IPS-NIHi11 (cell line): ENCODE measurements around the gene TMEM123.
"Not testable (repeated sequence)": the region's sequence is repeated elsewhere in the genome, so short reads cannot be mapped to it uniquely, and the experiment has no call there.

Experiments used
- DNase-seq: peaks from one replicate; pipeline ENCODE4 v3.0.0; 2012; ENCODE audit warnings: mixed read lengths, low spot score

Gene TMEM123

DNA sequence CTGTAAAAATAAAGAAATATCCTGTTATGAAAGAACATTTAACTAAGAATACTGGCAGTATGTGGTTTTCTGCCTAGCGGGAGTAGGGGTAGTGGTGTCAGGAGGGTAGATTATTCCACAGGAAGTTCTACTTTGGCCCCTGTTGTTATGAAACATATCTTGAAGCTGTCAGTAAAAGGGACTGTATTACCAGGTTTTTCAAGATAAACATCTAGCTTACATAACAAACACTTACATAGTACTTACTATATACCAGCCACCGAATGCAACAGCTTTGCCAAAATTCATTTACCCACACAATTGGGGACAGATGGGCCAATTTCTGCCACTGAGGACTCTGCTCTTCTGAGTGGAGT, 3.7 kb downstream of the TMEM123 start:
- no peak for DNase-seq

GRCh38 chr11:102447941-102448868, 4.4 kb downstream of the TMEM123 start:
- no peak for DNase-seq

DNA sequence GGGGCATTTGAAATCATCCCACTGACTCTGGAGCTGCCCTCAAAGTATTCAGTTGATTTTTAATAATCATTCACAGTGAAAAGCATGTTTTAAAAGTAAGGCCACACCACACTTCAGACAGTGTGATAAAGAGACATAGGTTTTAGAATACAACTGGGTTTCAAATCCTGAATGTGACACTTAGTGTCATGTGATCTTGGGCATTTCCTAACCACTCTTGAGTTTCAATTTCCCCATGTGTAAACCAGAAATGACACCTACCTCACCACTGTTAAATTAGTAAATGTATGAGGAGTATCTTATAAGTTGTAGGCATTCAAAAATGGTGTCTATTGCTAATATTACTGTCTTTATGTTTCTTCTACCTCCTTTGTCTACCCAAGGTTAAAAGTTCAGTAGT, 5.4 kb downstream of the TMEM123 start:
- no peak for DNase-seq

- no peak for DNase-seq
These were observed 6.0 kb downstream of the TMEM123 start for GRCh38 chr11:102446606-102447005.

DNA sequence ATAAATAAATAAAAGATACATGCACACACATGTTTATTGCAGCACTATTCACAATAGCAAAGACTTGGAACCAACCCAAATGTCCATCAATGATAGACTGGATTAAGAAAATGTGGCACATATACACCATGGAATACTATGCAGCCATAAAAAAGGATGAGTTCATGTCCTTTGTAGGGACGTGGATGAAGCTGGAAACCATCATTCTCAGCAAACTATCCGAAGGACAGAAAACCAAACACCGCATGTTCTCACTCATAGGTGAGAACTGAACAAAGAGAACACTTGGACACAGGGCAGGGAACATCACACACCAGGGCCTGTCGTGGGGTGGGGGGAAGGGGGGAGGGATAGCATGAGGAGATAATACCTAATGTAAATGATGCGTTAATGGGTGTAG, 7.9 kb downstream of the TMEM123 start:
- DNase-seq = not testable (repeated sequence)

GRCh38 chr11:102444142-102444541, 8.4 kb downstream of the TMEM123 start:
- DNase-seq = not testable (repeated sequence)

GRCh38 chr11:102439063-102439363, 13.6 kb downstream of the TMEM123 start:
- not testable (repeated sequence) for DNase-seq

DNA sequence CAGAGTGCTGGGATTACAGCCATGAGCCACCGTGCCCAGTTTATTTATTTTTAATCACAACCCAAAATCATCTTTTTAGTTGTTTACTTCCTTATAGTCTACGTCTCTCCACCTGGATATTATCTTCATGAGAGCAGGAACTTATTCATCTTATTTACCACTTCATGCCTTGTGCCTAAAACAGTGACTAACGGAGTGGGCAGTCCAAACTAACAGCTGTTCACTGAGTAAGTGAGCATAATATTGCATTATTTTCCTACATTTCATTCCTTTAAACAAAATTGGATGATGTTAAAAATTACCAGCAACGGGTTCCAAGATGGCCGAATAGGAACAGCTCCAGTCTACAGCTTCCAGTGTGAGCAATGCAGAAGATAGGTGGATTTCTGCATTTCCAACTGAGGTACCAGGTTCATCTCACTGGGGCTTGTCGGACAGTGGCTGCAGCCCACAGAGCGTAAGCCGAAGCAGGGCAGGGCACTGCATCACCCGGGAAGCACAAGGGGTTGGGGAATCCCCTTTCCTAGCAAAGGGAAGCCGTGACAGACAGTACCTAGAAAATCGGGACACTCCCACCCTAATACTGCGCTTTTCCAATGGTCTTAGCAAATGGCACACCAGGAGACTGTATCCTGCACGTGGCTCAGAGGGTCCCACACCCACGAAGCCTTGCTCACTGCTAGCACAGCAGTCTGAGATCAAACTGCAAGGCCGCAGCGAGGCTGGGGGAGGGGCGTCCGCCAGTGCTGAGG, 14.1 kb downstream of the TMEM123 start:
- no peak for DNase-seq

DNA sequence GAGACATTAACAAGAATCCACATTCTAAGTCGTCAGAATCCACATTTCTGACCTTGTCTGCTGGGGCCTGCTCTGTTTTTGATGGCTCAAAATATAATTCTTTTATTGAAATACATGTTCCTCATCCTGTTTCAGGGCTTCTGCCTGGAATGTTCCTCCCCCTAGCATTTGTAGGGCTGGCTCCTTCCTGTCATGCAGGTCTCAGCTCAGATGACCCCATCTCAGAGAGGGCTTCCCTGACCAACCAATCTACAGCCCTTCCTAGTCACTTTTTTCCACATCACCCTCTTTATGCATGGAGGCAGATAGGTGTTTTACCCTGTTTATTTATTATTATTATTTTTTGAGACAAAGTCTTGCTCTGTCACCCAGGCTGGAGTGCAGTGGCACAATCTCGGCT, 14.8 kb downstream of the TMEM123 start:
- no peak for DNase-seq

DNA sequence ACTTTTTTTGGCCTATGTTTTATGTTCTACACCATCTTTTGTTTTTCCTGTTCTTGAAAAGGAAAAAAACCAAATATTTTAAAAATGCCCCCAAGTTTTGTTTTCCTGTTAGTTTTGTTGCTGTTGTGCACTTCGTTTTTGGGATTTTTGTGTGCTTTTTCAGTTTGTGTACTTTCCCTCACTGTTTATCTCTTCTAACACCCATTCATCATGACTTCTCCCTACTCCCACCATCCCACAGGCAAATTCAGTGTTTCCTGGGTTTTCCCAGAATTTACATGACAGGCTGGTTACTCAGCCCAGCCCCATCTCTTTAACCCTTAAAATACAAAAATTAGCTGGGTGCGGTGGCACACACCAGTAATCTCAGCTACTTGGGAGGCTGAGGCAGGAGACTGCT, 15.6 kb downstream of the TMEM123 start:
- DNase-seq = no peak

- no peak for DNase-seq
These were observed 16.0 kb downstream of the TMEM123 start for GRCh38 chr11:102436561-102436960.

- no peak for DNase-seq
These were observed 16.9 kb downstream of the TMEM123 start for GRCh38 chr11:102435688-102436087.

DNA sequence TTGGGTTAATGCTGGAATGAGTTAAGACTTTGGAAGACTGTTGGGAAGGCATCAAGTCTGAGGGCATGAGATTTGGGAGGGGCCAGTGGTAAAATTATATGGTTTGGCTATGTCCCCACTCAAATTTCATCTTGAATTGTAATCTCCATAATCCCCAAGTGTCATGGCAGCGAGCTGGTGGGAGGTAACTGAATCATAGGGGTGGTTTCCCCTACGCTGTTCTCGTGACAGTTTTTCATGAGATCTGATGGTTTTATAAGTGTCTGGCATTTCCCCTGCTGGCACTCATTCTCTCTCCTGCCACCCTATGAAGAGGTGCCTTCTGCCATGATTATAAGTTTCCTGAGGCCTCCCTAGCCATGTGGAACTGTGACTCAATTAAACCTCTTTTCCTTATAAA, 19.0 kb downstream of the TMEM123 start:
- DNase-seq = not testable (repeated sequence)

DNA sequence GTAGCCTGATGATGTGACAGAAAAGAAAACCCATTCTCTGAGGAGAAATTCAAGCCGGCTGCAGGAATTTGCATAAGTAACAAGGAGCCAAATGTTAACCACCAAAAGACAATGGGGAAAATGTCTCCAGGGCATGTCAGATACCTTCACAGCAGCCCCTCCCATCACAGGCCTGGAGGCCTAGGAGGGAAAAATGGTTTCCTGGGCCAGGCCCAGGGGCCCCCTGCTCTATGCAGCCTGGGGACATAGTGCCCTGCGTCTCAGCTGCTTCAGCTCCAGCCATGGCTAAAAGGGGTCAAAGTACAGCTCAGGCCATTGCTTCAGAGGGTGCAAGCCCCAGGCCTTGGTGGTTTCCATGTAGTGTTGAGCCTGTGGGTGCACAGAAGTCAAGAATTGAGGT, 20.0 kb downstream of the TMEM123 start:
- DNase-seq = not testable (repeated sequence)

- DNase-seq = no peak
These were observed 21.2 kb downstream of the TMEM123 start for GRCh38 chr11:102431404-102431803.

DNA sequence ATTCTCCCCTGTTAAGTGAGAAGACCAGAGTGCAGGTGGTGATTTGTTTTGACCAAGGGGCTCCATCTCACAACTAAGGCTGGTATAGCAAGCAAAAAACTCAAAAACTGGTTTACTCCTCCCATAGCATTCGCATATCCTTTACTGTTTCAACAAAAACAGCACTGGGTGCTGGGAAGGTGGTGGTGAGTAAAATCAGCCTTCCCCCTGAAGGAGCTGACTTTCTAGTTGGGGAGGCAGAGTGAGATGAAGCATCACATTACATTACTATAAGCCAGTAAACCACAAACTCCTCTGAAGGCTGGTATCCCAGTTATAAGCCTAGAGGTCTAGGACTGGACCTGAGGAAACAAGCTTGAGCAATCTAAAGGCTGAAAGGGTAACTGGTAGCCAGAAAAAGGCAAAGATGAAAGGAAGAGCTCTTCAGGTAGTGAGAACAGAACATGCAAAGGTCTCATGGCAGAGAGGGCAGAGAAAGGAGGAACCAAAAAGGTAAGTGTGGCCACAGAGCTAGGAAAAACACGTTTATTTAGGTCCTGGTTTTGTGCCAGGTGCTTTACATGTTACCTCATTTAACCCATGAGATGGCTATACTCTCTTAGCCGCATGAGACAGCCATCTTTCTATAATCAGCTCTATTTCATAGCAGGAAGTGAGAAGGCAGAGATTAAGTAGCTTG, 22.3 kb downstream of the TMEM123 start:
- no peak for DNase-seq

GRCh38 chr11:102429691-102430090, 22.9 kb downstream of the TMEM123 start:
- DNase-seq = no peak

- no peak for DNase-seq
These were observed 23.3 kb downstream of the TMEM123 start for GRCh38 chr11:102429226-102429625.

GRCh38 chr11:102428696-102429095, 23.9 kb downstream of the TMEM123 start:
- no peak for DNase-seq

DNA sequence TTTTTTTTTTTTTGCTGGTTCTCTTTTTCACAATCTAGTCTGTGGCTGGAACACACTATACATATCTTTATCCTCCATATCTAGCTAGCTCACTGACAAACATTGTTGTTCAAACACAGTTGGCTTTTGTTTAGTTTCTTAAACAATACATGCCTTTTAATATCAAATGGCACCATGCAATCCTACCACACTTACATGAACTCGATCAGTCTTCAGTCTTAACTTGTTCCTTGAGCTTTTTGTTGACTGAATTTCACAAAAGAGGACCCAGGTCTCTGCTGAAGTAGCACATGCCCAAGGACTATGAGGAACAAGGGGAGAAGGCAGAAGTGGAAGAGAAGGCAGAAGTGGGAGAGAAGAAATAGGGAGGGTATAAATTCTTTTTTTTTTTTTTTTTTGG, 25.5 kb downstream of the TMEM123 start:
- no peak for DNase-seq

- no peak for DNase-seq
These were observed 26.0 kb downstream of the TMEM123 start for GRCh38 chr11:102426570-102426969.

DNA sequence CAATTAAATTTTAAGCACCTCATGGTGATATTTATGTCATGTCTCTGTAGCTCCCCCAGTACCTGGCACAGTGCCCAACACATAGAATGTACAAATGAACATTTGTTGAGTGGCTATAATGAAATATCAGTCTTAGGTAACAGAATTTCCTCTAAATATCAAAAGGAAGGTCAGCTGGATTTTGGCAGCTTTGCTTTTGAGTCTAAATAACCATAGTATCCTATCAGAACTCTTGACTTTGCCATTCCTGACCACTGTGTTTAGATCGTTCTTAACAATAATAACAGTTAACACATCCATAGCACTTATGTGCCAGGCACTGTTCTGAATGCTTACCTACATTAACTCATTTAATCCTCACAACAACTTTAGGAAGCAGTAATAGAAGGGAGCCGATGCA, 26.6 kb downstream of the TMEM123 start:
- no peak for DNase-seq

DNA sequence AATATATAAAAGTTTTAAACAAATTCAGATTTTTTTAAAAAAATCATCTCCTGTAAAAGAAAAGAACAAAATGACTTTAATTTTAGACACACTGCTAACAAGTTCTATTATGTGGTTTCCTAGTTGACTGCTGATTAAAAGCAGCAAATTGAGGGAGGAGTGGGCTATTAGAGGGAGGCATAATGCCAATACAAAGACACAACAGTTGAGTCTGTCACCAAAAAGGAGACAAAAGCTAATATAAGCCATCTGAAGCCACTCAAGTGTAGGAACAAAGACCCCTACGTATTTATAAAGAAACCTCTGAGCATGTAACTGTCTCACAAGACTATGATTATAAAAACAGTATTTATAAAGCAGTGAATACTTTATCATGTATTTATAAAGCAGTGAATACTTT, 28.6 kb downstream of the TMEM123 start:
- no peak for DNase-seq
